ENCODE data around the gene ADRM1.

The ADRM1 gene

GRCh38 chr20:62299666-62300236 is 3.0 kb upstream of the ADRM1 start:
- DNase-seq, result no peak

DNA sequence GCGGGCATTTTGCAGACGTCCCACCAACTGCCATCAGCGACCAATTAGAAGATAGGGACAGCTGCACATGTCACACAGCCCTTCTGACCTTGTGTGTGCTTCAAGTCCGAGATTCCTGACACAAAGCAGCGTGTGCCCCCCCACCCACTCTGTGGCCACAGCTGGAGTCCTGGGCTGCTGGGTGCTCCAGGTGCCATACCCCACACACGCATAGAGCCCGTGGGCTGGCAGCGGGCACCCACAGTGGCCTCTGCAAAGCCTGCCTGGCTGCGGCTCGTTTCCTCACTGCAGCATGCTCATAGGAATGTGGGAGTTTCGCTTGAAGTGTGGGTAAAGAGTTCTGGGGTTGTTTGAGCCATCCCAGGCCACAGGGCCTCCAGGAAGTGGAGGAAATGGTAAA is 2.5 kb upstream of the ADRM1 start:
- DNase-seq, result no peak

GRCh38 chr20:62301111-62301668 is 1.6 kb upstream of the ADRM1 start:
- no peak for DNase-seq

DNA sequence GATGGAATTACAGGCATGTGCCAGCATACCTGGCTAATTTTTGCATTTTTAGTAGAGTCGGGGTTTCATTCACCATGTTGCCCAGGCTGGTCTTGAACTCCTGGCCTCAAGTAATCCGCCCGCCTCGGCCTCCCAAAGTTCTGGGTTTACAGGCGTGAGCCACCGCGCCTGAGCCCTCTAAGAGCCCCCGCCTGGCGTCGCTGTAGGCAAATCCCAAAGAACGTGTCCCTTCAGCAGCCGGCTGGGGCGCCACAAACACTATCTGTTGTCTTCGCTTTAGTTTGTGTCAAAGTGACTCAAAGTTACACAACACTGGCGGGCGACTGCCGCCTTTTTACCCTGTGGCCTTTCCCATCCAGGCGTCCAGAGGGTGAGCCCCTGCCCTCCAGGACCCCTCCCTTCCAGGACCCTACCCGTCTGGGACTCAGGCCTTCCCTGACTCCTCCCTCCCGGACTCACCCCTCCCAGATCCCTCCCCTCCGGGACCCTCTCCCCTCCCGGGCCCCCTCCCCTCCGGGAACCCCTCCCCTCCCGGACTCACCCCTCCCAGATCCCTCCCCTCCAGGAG is 940 bp upstream of the ADRM1 start:
- DNase-seq, result peak; percentile 90

GRCh38 chr20:62303062-62303339 is 204 bp downstream of the ADRM1 start:
- no peak for DNase-seq

DNA sequence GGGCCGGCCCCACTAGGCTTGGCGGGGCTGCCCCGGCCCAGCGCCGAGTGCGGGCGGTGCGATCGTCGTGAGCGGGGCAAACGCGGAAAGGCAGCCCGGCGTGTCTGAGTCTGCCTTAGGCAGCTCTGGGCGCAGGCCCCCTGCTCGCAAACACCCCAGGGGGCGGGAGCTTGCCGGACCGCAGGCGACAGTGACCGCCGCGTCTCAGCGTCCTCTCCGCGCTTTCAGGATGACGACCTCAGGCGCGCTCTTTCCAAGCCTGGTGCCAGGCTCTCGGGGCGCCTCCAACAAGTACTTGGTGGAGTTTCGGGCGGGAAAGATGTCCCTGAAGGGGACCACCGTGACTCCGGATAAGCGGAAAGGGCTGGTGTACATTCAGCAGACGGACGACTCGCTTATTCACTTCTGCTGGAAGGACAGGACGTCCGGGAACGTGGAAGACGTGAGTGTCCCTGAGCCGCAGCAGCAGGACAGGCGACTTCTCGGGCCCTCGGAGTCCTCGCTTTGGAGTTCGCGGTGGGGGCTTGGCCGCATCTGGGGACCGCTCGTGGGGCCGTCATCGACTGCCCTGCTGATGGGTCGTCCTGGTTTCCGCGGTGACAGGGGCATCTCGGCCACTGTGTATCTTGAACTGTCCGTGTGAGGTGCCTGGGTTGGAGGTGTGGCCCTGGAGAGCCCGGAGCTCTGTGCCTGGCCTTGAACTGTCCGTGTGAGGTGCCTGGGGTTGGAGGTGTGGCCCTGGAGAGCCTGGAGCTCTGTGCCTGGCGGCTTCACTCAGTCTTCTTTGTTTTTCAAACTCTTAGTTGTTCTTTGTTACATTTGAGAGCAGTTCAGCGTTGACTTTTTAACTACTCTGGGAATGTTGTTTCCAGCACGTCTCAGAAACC is 786 bp downstream of the ADRM1 start:
- DNase-seq, result no peak

DNA sequence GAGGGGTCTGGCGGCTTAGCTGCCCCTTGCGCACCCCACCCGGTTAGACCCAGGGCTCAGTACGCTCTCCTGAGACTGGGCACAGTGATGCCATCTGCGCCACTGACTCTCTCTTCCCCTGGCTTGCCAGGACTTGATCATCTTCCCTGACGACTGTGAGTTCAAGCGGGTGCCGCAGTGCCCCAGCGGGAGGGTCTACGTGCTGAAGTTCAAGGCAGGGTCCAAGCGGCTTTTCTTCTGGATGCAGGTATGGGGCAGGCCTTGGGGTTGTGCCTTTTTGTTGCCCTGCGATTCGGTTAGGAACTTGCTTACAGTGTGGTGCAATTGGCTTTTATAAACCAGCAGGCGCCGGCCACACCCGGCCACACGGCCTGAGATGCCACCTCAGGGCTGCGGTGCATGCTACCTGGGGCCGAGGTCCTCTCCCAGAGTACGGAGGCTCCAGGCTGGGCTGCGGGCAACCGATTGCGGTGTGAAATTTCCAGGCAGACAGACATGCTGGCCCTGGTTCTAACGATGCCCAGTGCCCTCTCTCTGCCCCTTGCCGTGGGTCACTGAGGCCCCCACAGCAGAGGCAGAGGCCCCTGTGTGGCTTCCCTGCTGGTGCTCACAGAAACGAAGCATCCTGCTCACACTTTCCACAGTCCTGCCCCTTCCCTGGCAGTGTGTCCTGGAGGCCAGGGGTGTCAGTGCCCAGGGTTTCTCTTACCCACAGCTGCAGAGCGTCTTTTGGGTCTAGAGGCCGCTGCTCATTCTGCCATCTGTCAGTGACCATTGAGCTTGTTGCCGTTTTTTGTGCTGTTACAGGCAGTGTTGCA is 1.7 kb downstream of the ADRM1 start:
- DNase-seq, result no peak

GRCh38 chr20:62305149-62305764 is 2.5 kb downstream of the ADRM1 start:
- DNase-seq, result no peak

DNA sequence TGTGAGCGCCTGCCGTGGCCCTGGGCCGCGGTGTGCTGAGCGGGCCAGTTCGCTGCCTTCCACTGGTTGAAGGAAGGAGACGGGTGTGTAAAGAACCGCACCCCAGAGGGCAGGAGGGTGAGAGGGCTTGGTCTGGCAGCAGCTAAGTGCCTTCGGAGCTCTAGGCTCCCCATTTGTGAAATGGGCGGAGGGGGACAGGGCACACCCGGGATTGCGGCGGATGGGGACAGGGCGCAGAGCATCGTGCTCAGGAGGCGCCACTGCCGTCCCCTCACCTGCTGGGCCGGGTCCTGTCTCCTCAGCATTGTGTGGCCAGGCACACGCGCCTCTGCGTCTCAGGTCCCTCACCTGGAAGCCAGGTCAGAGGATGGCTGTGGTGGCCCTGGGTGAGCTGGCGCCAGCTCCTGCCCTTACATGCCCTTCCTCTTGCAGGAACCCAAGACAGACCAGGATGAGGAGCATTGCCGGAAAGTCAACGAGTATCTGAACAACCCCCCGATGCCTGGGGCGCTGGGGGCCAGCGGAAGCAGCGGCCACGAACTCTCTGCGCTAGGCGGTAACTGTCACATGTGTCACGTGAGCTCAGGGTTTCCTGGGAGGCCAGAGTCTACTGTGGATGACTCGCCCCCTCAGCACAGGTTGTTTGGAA is 3.1 kb downstream of the ADRM1 start:
- no peak for DNase-seq

GRCh38 chr20:62306414-62307187 is 3.8 kb downstream of the ADRM1 start:
- no peak for DNase-seq

DNA sequence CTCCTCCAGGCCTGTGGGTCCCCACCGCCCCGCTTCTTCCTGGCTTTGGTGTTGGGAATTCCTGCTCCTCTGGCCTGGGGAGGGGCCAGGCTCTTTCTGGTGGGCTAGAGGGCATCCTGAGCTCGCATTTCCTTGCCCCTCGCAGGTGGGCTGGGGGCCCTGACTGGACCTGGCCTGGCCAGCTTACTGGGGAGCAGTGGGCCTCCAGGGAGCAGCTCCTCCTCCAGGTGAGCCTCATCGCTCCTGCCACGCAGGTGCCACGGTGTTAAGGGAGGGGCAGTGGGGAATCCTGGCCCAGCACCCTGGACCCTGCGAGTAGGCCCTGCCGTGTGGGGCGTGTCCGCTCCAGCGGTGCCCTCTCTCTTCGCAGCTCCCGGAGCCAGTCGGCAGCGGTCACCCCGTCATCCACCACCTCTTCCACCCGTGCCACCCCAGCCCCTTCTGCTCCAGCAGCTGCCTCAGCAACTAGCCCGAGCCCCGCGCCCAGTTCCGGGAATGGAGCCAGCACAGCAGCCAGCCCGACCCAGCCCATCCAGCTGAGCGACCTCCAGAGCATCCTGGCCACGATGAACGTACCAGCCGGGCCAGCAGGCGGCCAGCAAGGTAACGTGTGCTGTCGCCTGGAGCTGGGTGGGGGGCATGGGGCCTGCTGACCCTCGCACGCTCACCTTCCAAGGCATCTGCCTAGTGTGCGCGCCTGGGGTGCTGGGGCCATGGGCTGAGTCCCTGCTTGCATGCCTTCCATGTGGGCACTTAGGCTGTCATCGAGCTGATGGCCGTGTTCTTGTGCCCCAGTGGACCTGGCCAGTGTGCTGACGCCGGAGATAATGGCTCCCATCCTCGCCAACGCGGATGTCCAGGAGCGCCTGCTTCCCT is 4.7 kb downstream of the ADRM1 start:
- no peak for DNase-seq

- no peak for DNase-seq
These were observed 5.5 kb downstream of the ADRM1 start for GRCh38 chr20:62308102-62308822.

DNA sequence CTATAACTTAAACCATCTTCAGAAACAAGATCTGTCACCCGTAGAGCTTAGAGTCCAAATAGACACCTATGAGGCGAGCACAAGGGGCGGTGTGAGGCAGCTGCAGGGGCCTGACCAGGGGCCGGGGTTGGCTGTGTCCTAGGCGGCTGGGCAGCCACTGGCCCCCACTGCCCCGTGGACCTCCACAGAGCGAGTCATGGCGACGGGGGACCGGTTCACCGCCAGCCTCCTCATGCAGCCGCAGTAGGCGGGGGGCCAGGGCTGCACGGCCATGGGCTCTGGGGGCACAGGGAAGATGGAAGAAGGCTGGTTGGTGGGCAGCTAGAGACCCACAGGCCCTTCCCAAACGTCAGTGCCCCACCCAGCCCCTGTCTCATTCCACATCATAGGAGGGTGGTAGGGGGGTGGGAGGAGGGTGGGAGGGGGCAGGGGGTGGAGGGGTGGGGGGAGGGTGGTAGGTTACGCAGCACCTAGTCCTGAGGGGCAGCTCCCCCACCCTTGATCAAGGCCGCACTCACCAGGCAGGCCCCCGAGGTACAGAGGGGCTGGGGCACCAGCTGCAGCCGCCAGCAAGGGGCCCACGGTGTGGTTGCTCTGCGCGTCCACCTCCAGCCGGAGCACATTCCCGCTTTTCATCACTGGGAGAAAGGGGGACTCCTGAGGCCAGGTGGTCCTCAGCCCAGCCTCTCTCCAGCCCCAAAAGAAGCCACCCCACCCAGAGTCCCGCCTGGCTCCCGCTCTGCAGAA is 6.6 kb downstream of the ADRM1 start:
- DNase-seq, result no peak

DNA sequence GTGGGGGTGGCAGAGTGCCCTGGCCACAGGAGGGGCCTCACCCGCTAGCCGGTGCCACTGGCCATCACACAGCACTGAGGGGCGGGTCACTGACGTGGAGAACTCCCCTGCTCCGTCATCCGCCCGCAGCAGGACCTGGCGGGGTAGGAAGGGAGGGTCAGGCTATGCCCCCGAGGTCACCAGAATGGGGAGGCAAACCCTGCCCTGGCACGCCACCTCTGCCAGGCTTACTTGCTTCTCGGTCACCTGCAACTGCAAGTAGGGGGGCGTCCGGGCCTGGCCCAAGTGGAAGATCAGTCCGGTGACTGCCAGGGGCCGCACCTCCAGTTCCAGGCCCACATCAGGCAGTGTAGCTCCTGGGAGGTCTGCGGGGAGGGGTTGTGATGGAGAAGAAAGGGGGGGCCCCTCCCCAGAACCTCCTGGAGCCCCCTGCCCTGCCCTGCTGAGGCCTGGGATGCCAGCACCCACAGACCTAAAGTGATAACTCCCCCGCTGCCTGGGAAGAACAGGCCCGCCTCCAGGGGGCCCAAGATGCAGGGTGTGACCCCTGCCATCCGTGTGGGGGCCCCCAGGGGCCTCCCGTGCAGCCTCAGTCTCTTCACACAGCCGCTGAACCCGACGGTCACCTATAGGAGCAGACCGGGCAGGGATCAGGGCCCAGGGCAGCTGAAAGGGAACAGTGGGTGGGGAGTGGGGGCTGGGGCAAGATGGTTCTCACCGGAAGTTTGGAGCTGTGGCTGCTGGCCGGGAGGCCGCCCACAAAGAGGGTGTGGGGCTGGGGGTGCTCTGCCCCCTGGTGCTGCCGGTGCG is 7.4 kb downstream of the ADRM1 start:
- DNase-seq, result no peak

- no peak for DNase-seq
These were observed 7.9 kb downstream of the ADRM1 start for GRCh38 chr20:62310757-62311121.

- no peak for DNase-seq
These were observed 8.4 kb downstream of the ADRM1 start for GRCh38 chr20:62311150-62311549.

GRCh38 chr20:62311832-62312661 is 9.2 kb downstream of the ADRM1 start:
- no peak for DNase-seq

All from stimulated activated naive CD4-positive, alpha-beta T cell treated with Interleukin-2 at 50 U/mL for 16 hours (primary cell).